ENCODE data around the gene PCBP1.
A peak's percentile ranks its signal among the peaks of the same experiment; 100 is the strongest.
"Not testable (repeated sequence)": the region's sequence is repeated elsewhere in the genome, so short reads cannot be mapped to it uniquely, and the experiment has no call there.

The PCBP1 gene

GRCh38 chr2:70083344-70084156 lies 3.7 kb upstream of the PCBP1 start:
- peak; percentile 45 for DNase-seq

GRCh38 chr2:70084973-70085710 lies 2.1 kb upstream of the PCBP1 start:
- peak; percentile 80 for DNase-seq

- peak; percentile 44 for DNase-seq
Measured at GRCh38 chr2:70085711-70086277, 1.5 kb upstream of the PCBP1 start.

- peak; percentile 87 for DNase-seq
Measured at GRCh38 chr2:70086278-70086837, 919 bp upstream of the PCBP1 start.

- peak; percentile 50 for DNase-seq
Measured at GRCh38 chr2:70087702-70088597, 673 bp downstream of the PCBP1 start.

GRCh38 chr2:70088598-70089219 lies 1.4 kb downstream of the PCBP1 start:
- no peak for DNase-seq

- DNase-seq: peak; percentile 49
Measured at GRCh38 chr2:70089220-70089982, 2.1 kb downstream of the PCBP1 start.

GRCh38 chr2:70089983-70090525 lies 2.8 kb downstream of the PCBP1 start:
- DNase-seq: no peak

GRCh38 chr2:70090706-70091334 lies 3.5 kb downstream of the PCBP1 start:
- DNase-seq: no peak

- DNase-seq: no peak
Measured at GRCh38 chr2:70091364-70091763, 4.1 kb downstream of the PCBP1 start.

GRCh38 chr2:70091816-70092215 lies 4.5 kb downstream of the PCBP1 start:
- peak; percentile 49 for DNase-seq

GRCh38 chr2:70092576-70093243 lies 5.4 kb downstream of the PCBP1 start:
- not testable (repeated sequence) for DNase-seq

GRCh38 chr2:70094171-70094977 lies 7.1 kb downstream of the PCBP1 start:
- DNase-seq: no peak

GRCh38 chr2:70094978-70095719 lies 7.9 kb downstream of the PCBP1 start:
- DNase-seq: peak; percentile 82

- DNase-seq: no peak
Measured at GRCh38 chr2:70095720-70096670, 8.7 kb downstream of the PCBP1 start.

- no peak for DNase-seq
Measured at GRCh38 chr2:70098032-70098431, 10.8 kb downstream of the PCBP1 start.

GRCh38 chr2:70099270-70099669 lies 12.0 kb downstream of the PCBP1 start:
- no peak for DNase-seq

All from CD4-positive, alpha-beta T cell treated with Interleukin-21 for 1 hour (primary cell).